ENCODE data around the gene MOB3B.

MOB3B gene

DNA sequence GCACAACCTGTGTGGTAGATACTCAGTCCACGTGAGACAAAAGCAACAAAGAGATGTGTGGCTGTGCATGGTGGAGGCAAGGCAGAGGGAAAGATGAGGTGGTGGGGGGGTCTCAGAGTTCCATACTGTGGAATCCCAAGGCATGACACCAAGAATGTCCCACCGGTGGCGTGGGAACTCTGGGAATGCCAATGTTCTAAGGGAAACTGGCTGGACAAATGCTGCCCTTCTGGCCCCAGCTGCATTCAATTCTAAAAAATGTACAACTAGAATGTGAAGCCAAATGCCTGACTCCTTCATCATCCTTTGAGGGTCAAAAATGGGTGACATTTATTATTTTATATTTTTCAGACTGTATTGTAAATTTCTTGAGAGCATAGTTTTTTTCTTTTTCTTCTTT is 174.4 kb downstream of the MOB3B start:
- DNase-seq = no peak

DNA sequence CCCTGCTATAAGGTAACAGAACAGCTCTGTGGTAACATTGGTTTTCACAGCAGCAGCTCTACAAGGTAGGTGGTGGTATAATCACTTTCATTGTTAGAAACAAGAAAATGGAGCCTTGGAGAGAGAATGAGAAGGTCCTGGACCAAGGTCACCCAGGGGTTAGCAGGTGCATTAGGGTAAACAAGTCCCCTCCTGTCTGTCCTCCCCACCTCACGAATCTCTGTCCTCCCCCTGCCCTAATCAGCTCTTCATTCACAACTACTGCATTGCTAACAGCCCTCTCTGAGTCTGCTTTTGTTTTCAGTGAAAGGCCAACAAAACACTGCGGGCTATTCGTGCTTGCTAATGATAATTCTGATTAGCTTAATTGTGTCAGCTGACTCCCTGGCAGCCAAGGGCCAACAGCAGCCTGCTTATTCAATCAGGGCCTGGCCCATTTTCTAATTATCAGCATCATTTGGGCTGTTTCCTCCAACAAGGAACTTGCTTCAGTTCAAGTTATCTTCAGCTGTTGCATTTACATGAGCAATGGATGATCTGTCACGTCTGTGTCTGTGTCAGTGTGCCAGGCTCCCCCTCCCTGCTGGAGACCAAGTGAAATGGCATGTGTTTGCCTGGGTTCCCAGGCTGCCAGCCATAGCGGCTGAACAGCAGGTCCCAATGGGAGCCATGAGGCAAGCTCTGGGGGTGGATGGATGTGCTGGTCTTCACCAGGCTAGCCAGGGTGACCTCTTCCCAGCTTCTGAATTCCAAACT is 176.0 kb downstream of the MOB3B start:
- no peak for DNase-seq

DNA sequence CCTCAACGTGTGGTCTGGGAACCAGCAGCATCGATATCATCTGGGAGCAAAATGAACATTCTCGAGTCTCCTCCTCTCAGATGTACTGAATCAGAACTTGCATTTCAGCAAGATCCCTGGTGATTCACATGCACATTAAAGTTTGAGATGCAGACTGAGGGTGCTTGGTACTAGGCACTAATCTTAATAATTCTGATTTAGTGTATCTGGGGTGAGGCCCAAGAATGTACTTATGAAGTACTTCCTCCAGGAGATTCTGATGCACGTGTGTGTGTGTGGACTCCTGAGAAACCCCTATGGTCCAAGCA is 176.5 kb downstream of the MOB3B start:
- DNase-seq = no peak

DNA sequence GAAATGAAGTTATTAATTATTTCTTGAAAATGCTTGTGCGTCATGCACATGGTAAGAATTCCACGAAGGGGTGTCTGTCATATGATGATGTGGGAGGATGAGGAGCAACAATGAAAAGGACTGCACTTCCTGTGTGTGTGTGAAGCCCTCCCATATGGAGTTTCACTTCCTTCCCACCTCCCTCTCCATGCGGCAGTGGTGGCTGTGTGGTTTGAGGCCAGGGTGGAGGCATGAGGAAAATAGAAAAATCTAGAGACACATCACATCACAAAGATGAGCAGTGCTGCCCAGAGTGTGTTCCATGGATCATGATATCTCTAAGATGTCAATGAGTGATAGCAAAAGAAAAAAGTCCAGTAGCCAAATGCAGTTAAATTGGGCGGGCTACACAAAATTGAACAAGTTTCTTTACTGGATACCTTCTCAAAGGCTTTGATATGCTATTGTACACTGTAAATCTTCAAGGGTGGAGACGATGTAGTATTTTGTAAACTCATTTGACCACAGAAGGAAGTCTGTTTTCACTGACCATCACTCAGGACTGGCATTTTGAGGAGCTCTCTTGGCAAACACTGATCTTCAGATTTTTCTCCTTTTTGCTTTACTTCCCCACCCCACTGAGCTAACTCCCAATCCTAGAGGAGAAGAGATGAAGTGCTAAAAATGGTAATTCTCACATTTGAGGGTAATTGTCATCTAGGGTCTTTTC is 177.0 kb downstream of the MOB3B start:
- no peak for DNase-seq

DNA sequence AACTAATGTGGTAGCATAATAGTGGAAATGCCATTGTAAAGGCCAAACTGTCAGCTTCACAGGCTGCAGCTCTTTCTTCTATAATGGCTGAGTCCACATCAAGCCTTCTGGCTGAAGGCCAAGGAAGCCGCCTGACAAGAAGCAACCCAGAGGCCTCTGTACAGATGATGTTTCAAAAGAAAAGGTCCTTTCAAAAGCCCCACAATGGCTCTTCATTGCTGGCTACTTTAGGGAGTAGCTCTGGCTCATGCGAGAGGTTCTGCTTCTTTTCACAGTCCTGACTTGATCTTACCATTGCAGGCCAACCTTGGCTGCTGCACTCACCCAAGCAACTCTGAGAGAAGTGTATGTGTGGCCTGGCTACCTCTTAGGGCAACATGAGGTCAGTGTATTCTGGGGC is 178.2 kb downstream of the MOB3B start:
- no peak for DNase-seq

DNA sequence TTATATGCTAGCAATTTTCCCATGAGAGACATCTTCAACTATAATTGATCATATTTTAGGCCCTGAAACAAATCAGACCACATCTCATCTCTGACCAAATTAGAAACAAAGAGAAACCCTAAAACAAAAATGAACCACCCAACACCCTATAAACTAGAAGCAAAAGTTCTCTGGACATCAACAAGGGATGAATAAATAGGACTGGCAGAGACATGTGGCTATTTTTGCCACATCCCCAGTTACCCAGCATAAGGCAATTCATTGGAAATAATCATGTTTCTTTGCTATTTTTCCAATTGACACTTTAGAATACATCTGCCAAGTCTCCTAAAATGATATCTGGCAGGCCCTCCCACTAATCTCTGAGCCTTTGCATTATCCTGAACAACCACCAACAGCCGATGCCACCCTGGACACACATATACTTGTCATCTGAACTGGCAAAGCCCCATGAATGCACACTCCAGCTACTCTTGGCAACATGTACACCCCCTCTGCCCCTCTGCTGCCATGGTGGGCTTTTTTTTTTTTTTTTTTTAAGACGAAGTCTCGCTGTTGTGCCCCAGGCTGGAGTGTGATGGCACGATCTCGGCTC is 179.1 kb downstream of the MOB3B start:
- no peak for DNase-seq

DNA sequence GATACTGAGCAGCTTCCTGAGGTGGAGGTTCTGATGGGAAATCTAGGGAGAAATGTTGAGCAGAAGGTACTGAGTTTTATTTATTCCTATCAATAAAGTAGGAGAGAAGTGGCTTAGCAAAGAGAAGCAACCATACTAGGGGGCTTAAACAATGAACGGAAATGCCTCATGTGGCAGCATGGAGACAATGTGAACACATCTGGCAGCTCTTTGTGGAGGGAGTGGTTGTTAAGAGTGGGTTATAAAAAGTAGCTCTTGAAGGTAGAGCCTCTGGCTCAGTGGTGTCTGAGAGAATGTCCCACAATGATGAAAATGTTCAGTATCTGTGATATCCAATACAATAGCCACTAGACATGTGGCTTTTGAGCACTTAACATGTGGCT is 179.9 kb downstream of the MOB3B start:
- no peak for DNase-seq

DNA sequence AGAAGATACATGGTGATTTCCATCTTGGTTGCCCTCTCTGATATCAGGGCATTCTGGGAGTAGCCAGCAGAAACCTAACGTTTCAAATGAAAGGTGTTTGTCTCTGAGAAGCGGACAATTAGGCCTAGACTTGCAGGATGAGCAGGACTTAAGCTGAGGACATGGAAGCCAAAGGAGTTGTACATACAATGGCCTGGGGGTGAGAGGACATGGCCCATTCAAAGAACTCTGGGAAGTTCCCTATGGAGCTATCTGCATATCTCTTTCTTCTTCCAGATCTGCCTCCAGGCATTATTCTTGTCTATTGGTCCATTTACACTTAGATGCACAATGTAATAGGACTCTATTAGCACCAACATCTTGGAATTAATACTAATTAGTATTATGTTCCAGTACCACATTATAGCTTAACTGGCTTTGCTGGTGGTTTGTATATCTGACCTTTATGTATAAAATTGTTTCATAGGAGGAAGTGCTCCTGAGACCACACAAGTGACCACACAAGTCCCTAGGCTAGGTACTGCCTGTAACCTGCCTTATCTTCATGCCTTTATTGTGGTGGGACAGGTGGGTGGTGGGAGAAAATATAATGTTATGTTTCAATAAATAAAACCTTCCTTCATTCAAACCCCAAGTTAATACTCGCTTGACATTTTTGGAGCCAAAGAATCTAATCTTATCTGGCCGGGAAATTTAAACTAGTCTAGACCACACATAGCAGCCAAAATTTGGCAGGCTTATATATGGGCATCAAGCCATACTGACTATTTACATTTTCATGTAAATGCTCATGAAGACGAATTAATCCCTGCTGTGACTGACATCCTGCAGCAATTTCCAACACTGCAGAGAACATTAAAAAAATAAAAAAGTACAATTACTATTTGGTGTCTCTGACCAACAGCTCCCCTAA is 180.6 kb downstream of the MOB3B start:
- no peak for DNase-seq

DNA sequence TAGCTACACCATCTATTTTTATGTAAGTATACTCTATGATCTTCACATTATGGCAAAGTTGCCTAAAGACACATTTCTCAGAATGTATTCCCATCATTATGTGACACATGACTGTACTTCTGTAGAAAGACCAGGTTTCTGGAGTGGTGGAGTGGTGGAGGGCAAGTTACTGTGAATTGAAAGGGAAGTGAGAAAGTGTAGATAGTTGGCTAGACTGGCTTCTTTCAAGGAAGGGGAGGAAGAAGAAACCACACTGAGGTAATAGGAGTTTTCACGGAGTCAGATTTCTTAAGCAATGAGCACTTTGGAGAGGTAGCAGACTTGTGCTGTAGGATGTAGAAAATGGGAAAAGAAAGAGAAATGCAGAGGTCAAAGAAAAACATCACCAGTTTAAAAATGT is 181.7 kb downstream of the MOB3B start:
- no peak for DNase-seq

DNA sequence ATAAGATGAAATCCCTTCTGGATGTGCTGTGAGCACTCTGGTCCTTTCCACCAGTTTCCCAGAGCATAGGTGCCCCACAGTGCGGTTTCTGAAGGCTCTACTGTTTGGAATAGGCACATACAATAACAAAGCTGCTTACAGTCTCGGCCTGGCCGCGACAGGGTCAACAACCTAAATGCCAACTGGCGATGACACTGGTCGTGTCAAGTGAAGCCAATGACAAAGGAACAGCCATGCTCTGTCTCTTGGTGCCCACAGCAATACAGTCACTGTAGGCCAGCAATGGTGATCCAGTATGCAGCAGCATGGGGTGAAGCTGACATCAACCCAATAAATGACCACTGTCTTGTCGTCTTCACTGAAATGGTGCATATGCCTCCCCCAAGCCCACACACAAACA is 184.8 kb downstream of the MOB3B start:
- no peak for DNase-seq

DNA sequence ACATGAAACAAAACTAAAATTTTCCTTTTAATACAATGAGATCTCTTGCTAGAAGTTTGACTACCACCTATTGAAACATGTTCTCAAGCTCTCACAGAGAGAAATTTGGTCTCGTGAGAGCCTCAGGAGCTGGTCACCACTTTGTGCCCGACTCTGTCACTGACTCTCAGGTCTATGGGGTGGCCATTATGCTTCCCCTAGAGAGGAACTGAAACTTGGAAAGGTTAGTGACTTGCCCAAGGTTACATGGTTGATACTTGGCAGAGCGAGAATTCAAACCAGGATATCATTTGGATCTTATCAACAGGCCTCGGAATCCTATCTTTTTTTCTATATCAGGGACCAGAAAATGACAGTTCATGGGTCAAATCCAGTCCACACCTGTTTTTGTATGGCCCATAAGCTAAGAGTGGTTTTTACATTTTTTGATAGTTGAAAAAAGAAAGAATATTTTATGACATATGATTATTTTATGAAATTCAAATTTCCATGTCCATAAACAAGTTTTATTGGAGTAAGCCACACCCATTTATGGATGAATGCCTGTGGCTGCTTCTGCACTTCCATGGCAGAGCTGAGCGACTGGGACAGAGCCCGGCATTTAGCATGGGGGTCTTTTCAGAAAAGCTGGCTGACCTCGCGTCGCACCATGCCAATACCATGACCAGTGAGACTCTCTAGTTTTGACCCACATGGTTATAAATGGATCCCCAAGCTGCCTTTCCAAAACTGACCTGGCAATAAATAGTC is 187.9 kb downstream of the MOB3B start:
- DNase-seq = no peak

DNA sequence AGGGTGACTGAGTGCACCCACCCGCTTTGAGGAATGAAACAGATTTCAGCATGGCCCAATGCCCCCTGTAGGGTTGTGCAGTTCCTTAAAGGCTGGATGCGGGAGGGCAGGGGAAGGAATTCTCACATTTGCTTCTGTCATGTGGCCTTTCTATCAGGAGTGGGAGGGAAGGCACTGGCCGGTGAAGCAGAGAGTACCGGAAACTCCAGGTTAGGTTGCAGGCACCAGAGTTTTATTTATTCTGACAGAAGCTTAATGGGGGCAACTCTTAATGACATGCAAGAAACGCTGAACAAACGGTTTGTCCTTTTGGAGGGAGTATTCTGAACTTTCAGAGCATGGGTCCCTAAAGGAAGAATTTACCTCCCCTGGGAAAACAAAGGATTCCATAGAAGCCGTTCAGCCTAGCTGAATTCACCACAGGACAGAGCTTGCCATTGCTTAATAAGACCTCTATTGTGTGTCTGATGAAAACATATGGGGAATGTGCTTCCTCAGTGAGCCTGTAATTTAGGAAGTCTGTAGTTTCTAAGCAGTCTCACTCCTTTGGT is 188.6 kb downstream of the MOB3B start:
- DNase-seq = no peak

DNA sequence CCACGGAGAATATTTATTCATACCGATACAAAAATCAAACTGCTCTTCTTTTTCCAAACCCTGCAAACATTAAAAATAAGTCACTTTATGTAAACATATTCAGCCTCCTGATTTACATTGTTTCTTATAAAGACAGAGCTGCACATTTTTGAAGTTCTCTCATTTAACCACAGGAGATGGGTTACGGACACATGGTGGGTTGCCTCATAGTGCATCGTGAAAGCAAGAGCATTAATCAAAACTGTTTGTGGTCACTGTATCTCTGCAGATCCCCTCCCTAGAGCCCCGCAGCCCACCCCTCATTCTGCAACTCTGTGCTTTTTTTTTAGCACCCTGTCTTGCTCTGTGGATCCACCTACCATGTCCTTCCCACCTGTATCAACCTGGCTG is 189.3 kb downstream of the MOB3B start:
- no peak for DNase-seq

DNA sequence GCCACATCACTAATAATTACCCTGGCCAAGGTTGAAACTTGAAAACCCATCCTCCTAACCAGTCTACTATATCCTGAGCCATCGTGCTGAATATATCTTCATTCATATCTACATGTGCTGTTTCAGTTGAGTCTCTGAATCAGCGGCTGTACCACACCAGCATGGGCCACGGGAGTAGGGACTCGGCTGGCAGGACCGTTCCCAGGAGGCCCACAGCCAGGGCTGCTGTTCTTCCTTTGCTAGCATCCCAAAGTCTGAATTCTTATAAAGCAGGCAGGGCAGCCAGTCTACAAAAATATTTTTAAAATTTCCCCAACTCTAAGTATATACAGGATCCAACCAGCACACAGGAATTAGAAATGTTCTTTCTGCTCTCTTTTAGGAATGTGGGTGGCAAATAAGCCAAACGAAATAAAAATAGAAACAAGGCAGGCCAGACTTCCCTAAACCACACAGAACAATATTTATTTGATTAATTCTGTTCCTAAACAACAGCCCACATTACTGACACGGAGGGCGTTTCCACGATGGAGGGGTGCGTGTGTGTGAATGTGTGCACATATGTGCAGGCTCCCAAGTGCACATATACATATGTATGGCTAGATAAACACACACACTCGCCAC is 189.8 kb downstream of the MOB3B start:
- no peak for DNase-seq

DNA sequence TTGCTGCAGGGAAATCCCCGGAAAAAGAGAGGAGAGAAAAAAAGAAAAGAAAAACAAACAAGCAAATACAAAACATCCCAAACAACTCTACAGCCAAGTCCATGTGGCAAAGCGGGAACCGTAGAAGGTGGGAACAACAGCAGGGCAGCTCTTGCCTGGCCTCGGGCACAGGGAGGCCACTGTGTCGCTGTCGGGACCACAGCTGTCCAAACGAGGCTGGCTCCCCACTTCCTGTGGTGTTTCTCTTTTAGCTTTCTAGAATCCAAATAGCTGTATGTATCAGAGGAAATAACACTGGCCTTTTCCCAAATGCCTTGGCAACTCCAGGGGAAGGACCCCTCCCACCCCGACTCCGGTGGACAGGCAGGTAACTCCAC is 191.1 kb downstream of the MOB3B start:
- DNase-seq = no peak

DNA sequence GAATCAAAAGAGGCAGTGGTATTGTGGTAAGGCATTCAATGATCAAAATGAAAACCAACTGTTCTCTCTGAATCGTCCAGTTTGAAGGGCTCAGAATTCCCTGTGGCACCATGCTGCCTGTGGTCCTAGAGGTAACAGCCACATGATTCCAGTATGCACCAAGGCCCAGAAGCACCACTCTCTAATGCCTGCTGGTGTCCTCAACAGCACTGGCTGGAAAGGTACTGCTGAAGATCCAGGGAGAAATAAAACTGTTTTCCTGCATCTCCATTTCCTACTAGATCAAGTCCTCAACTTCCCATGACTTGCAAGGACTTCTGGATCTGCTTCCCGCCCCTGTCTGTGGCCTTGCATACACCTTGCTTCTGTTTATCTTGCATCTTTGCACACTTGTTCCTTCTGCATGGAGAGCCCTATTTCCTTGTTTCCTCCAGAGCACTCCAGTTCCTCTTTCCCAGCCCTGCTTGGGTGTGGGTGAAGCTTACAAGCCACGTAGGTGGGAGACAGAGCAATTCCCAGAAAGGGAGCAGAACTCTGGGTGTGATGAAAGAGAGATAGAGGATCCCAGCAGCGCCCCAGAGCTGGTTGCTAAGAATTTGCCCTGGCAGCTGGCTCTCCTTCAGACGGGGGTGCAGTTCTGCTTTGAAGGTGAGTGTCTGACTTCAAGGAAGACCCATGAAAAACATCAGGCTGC is 191.6 kb downstream of the MOB3B start:
- no peak for DNase-seq

DNA sequence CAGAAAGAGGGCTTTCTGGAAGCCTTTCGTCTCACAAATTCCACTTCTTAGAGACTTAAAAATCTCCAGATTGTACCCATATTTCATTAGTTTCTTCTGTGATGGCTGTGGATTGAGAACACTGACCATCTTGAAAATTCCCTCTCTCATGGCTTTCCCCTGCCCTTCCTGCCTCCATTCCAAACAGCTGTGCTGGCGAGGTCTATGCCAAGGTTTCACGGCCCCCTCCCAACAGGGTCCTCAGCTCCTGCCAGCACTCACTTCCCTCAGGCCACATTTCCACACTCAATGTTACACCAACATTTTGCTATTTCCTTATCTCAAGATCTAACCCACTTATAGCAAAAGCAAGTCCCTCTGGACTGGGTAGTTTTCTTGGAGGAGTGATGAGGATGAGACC is 192.4 kb downstream of the MOB3B start:
- no peak for DNase-seq

DNA sequence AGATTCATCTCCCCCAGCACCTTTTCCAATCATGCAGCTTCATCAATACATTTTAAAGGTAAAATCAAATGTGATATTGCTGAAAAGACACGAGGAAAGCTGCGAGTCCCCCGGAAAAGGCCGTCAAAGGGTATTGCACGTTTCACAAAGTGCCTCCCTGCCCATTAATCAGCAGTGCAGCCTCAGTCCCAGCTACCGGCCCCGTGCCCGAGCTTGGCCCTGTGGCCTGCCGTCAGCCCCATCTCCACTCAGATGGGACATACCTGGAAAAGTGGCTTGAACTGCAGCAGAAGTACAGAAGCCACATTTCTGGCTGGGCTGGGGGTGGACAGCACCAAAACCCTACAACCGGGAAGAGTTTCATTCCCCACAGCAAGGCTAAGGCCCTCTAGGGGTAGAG is 192.8 kb downstream of the MOB3B start:
- DNase-seq = no peak

DNA sequence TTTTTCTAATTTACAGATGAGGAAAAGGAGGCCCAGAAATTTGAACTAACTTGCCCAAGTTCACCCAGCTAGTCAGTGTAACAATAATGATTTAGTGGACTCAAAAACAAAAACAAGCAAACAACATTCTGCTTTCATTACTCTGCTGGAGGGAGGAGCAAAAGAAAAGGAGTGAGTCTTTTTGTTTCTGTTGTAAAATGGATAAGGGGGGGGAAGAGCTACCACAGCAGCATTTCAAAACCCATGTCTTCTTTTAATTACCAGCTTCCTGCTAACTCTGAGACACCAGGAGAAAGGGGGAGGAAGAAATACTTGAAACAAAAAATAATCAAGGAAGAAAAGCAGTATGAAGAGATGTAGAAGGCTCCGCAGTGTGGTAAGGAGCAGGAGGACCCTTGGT is 193.5 kb downstream of the MOB3B start:
- DNase-seq = no peak

DNA sequence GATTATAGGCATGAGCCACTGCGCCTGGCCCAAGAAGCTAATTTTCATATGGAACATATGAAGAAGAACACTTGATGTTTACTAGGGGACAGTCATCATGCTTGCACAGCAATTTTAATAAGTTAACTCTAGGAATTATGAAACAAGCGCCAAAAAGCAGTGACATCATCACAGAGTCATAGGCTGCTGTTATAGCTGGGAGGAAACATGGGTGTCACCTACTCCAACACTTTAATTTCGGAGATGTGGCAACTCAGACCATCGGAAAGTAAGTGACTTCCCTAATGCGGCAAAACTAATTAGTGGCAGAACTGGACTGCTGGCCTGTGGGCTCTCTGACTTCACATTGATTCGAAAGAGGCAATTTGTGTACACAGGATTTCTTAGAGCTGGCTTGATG is 194.5 kb downstream of the MOB3B start:
- DNase-seq = no peak

Measured in DMS 273 treated with DMSO at 0.1 percent for 48 hours (cell line).